Measurements from ENCODE around the gene RANGRF.

The RANGRF gene

DNA sequence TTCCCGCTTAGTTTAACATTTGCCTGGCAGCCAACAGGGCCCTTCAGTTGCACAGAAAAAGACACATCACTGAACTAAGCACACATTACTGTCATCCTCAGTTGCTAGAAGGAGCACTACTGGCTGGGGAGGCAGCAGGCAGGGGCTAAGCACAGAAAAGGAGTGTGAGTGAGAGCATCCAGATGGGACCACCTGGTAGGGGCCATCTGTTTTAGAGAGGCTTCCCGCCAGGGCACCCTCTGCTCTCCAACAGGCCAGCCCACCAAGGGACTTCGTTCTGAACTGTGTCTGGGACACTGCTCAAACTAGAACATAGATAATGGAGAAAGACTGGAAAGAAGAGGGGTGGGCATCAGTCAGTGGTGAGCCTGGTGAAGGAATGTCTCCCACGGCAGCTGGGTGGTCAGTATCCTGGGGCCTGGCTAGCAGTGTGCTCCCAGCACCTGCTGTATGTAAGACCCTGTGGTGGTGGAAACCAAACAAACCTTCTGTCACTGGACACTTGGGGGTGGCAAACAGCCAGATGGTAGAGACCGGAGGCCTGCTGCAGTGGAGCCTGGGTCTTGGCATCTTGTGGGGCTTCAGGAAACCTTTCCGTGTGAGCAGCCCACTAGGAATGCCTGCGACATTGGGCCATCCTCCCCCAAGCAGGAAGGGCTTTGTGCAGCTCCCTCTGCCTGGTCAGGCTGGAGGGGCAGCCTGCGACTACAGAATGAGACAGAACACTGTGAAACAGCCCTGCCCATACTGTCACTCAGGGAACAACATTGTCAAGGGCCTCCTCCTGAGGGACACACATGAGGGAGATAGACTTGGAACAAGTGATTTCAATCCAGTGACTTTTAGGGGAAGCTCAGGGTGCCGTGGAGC, 12.8 kb upstream of the RANGRF start:
- no peak for DNase-seq

GRCh38 chr17:8277317-8277716, 11.2 kb upstream of the RANGRF start:
- no peak for DNase-seq

DNA sequence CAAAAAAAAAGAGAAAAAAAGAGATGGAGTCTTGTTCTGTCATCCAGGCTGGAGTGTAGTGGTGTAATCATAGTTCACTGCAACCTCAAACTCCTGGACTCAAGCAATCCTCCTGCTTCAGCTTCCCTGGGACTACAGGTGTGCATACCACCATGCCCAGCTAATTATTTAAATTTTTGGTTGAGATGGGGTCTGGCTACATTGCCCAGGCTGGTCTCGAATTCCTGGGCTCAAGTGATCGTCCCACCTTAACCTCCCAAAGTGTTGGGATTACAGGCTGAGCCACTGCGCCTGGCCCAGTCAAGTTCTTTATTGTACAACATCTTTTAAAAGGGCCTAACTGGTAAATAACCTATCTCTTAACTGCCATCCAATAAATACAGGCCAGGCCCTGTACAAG, 6.1 kb upstream of the RANGRF start:
- no peak for DNase-seq

DNA sequence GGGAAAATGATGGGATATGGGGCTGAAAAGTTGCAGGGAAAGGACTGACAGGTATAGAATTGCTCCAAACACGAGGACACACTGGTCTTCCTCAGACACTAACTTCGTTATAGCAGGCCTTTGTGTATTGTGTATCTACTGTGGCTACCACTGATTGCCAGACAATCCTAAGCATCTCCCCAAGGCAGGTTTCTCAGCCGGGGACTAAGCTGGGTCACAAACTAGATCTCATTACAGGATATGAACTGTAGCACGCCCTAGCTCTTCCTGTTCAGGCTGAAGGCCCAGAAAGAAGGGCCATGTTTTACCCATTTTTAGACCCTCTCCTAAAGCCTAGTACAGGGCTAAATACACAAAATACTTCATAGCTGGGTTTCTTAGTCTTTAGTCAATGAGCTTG, 5.1 kb upstream of the RANGRF start:
- no peak for DNase-seq

DNA sequence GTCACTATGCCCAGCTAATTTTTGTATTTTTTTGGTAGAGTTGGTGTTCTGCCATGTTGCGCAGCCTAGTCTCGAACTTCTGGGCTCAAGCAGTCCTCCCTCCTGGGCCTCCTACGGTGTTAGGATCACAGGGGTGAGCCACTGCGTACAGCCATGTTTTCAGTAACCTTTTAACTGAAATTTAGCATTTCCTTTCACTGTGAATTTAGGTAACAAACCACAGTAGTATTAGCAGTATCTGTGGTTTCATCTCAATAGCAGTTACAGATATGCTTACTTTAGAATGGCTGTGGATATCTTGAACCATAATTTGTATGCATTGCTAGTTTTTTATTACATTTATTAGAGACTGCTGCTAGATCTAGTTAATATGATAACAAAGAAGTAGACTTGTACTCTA, 4.3 kb upstream of the RANGRF start:
- no peak for DNase-seq

DNA sequence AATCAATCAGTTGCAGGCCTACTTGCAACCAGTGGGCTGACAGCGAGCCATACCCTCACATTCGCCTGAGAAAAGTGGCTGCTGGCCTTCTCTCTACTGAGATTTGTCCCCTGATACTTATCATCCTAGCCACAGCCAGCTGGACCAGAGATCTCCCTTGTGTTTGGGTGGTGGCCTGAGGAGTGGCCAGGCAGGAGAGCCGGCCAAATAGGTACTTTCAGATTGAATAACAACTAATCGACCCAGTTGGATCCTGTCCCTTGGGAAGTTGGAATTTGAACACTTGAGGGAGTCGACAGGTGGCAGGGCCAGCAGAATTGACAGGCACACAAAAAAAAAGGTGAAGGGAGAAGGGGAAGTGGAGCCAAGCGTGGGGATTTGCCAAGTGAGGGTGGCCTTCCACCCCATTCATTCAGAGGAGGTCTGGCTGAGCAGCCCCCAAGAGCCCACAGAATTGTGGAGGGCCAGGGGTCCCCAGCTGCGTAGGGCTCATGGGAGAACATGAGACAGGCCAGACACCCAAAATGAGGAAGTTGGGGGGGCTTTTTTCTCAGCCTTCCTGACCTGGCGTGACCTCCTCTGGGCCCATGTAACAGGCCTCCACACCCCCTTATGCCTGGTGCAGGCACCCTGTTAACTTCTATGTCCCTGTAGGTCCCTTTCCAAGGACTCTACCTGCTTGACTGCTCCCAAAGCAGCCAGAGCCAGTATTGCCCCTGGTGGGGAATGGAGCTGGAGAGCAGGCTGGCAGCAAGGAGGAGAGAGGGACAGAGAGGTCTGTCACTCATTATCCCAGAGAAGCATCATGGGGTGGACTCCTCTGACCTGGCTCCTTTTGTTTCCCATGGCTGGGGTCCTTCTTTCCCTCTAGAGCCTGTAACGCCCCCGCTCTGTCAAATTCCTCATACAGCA, 2.9 kb upstream of the RANGRF start:
- DNase-seq, result no peak

DNA sequence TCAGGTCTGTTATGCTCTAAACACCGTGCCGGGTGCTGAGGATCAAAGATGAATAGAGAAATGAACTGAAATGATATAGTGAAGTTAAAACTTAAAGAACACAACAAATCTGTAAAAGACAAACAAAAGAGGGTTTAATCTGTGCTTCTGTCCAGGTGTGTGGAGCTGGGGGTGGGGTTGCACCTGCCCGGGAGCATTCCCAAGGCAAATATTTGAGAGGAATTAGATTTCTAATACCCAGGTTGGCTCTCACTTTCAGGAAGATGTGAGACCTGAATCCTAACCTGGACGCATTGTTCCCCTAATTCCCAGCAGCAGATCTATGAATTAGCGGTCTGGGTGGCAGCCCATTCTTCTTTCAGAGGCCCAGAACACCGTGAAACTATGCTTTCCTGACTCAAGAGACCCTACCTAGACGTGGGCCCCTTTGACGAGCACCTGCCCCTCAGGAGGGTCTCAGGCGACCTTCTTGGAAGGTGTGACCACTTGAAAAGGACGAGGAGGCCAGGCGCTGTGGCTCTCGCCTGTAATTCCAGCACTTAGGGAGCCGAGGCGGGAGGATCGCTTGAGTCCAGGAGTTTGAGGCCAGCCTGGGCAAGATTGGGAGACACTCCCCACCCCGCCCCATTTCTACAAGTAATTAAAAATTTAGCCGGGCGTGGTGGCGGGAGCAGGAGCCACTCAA, 677 bp upstream of the RANGRF start:
- no peak for DNase-seq

DNA sequence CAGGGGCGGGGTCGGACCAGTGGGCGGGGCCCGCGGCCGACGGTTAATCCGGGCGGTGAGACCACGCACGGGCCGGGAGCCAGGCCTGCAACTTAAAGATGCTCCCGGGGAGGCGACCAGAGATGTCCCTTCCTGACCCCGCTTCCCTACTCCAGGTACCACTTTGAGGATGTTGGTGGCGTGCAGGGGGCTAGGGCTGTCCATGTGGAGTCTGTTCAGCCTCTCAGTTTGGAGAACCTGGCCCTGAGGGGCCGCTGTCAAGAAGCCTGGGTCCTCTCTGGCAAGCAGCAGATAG, 580 bp downstream of the RANGRF start:
- no peak for DNase-seq

- no peak for DNase-seq
Observed at GRCh38 chr17:8290043-8290442, 1.6 kb downstream of the RANGRF start.

DNA sequence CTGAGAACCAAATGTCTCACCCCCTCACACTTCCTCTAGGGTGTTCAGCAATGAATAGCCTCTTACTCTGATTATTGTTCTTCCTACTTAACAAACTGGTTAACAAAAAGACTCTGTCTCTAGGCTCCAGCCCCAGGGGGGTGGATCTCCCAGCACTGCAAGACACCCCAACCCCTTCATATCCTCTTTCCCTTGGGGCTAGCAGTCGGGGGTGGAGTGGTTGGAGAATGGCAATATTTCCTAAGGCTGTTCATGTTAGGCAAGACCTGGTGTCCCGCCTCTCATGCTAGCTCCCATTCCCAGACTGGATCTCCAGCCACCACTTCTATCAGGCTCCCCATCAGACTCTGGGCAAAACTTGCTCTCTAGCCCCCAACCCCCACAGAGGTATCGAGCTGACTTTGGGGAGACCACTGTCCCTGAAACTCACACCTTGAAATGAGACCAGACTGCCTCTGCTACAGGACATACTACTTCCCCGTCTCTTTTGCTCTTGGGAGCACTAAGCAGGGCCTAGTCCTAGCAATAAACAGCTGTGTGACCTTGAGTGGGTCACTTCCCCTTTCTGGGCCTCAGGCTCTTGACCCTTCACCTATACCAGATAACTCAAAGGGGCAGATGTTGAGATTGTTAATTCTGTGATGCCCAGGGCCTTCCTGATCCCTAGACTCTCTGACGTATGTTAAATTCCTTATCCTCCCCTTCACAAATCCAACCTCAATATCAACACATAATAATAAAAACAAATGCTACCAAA, 4.3 kb downstream of the RANGRF start:
- no peak for DNase-seq

DNA sequence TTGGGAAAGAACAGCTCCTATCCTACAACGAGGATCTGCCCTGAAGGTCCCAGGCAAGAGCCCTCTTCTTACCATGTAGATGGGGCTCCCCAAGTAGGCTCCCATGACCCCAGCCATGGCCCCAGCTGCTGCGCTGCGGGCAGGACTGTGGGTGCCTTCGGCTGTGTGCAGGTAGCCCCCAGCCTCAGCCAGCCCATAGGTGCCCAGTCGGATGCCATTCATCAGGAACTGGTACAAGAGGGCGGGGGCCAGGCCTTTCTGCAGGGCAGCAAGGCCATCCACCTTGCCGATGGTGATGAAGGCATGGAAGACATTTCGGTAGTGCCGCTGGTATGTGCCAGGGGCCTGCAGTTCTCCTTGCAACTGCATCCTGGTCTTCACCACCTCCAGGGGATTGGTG, 5.9 kb downstream of the RANGRF start:
- no peak for DNase-seq

GRCh38 chr17:8294814-8295316, 6.4 kb downstream of the RANGRF start:
- DNase-seq, result no peak

- DNase-seq, result no peak
Observed at GRCh38 chr17:8300226-8300625, 11.8 kb downstream of the RANGRF start.

DNA sequence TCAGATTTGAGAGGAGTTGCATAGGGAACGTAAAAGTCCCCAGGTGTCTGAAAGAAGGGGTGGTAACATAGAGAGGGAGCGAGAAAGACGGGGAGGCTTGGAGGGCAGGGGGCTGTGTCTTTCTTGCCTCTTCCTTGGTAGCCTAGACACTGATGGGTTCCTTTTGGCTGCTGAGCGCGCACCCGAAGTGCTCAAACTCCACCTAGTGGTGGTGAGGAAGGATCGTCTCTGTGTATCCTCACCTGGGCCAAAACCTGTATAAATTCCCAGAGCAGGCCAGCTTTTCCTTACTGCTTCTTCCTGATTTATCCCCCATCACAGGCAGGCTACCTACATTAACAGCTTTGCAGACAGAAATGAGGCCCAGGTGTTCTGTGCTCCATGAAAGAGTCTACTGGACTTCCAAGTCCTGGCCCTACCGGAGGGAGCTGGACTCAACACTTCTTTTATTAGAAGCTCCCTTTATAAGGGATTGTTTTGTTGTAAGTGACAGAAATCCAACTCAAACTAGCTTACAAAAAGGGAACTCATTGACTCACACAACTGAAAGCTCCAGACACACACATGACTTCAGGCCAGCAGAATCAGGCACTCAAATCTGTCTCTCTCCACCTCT, 12.3 kb downstream of the RANGRF start:
- DNase-seq, result peak; percentile 49

DNA sequence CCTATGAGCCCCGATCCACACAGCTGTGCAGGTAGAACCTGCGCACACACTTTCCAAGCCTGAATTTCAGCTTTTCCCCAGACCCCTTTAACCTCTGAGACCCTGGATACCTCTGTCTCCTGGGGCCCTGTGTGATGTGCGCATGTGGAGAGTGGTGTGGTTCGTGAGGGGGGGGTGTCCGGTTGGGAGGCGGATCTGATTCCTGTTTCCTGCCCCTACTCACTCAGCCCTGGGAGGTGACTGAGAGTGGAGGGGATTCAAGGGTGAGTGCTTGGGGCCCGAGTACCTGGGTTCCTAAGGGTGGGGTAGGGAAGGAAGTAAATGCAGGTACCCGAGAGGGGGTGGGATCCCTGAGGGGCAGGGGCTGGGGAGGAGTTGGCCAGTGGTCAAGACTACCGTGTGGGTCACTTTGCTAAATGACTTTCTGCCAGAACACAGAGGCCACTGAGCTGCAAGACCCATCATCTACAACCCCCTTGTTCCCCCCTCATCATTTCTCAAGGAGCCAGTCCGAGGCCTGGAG, 22.2 kb downstream of the RANGRF start:
- no peak for DNase-seq

DNA sequence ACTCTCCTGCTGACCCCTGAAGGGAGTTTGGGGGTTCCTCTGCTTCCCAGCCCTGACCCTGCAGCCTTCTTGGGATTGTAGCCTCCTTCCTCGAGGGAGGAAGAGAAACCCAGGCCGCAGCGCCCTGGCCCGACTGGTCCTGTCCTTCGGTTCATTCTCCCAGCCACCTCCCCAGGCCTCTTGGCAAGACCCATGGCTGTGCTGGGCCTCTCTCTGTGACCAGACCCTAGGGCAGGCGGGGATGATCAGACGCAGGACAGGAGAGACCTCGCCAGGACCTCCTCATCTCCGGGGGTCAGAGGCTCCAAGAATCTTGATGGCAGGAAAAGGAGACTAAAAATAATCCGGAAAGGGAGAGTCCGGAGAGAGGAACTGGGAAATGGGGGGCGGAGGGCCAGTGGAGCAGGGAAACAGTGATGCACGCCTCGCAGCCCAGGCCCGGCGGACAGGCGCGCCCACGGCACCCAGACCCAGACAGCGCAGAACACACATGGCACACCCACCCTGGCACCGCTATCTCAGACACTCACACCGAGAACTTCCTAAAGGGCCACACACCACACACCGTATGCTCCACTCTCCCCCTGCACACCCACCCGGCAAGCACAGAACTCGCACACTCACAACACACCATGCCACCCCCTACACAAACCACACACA, 22.8 kb downstream of the RANGRF start:
- DNase-seq, result no peak

- no peak for DNase-seq
Observed at GRCh38 chr17:8312251-8312650, 23.8 kb downstream of the RANGRF start.

- DNase-seq, result no peak
Observed at GRCh38 chr17:8312726-8313600, 24.5 kb downstream of the RANGRF start.

- DNase-seq, result no peak
Observed at GRCh38 chr17:8314797-8315763, 26.6 kb downstream of the RANGRF start.
